WI38 (cell line): ENCODE measurements around the gene FRMD5.

Experiments
- H3K4me3 ChIP-seq: 2 replicates; pipeline ENCODE4 v1.5.1; 2011; ENCODE audit warnings: low read depth, mild to moderate bottlenecking, control low read depth, low read length
- TF ChIP-seq, protein P1 (sequence below): IDR thresholded peaks from 2 replicates; pipeline ENCODE4 v1.5.1; 2012; ENCODE audit warnings: low read depth, mild to moderate bottlenecking, control low read depth, low read length

FRMD5 gene

DNA sequence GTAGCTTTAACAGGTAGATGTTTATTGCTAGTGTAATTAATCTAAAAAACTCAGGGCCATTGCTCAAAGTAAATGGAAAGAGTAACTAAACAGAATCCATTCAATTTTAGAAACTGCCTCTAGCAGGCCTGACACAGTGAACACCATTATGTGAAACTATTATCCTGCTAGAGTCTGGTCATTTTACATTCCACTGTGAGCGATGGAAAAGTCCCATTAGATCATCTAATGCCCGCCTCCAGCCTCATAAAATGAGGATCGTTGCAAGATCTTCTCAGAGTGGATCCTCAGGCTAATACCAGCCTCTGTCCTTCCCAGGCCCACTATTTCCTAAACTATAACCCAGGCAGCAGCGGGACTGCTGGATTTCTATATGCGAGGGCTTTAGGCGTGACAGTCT is 260.6 kb downstream of the FRMD5 start:
- TF ChIP-seq, protein P1, sequence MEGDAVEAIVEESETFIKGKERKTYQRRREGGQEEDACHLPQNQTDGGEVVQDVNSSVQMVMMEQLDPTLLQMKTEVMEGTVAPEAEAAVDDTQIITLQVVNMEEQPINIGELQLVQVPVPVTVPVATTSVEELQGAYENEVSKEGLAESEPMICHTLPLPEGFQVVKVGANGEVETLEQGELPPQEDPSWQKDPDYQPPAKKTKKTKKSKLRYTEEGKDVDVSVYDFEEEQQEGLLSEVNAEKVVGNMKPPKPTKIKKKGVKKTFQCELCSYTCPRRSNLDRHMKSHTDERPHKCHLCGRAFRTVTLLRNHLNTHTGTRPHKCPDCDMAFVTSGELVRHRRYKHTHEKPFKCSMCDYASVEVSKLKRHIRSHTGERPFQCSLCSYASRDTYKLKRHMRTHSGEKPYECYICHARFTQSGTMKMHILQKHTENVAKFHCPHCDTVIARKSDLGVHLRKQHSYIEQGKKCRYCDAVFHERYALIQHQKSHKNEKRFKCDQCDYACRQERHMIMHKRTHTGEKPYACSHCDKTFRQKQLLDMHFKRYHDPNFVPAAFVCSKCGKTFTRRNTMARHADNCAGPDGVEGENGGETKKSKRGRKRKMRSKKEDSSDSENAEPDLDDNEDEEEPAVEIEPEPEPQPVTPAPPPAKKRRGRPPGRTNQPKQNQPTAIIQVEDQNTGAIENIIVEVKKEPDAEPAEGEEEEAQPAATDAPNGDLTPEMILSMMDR = no peak
- no peak overlapping the region for H3K4me3 ChIP-seq

- no peak overlapping the region for H3K4me3 ChIP-seq
- TF ChIP-seq, protein P1 = no peak
These were observed 262.2 kb downstream of the FRMD5 start for GRCh38 chr15:43932907-43933306.

GRCh38 chr15:43931790-43932435 is 263.2 kb downstream of the FRMD5 start:
- TF ChIP-seq, protein P1 = no peak
- H3K4me3 ChIP-seq = no peak overlapping the region

DNA sequence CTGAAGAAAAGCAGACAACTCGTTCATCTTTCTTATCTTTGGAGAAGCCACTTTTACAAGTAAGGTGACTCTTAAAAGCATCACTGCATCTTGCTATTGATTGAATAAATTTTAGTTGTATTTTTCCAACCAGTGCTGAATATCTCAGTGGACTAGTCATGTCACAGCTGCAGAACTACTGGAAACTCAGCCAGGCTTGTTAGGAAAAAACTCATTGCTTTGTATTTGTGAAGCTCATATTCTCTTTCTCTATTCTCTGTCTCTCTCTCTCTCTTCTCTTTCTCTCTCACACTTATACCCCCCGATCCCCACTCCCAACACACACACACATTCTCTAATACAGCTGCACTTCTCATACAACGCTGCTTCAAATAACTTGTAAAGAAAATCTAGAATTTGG is 264.0 kb downstream of the FRMD5 start:
- no peak overlapping the region for H3K4me3 ChIP-seq
- TF ChIP-seq, protein P1 = no peak

- TF ChIP-seq, protein P1 = no peak
These were observed 264.5 kb downstream of the FRMD5 start for GRCh38 chr15:43930556-43930955.

DNA sequence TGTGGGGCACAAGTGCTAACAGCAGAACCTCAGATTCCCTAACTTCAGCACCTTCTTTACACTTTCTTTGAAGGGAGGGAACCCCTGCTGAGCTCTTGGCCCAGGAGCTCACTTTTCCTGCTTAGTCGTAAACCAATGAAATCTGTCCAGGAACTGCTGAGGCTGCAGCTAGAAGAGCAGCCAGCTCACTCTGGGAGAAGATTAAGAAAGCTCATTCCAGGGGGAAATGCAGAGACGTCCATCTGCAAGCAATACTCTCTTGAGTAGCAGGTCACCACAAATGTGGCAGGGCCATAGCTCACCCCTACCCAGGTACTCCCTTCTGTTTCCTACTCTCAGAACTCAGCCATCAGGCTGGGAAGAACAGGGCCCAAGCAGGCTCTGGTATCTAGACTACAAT is 265.0 kb downstream of the FRMD5 start:
- TF ChIP-seq, protein P1 = no peak
- no peak overlapping the region for H3K4me3 ChIP-seq

More at GRCh38 chr15:43930556-43930955, 264.5 kb downstream of the FRMD5 start:
- H3K4me3 ChIP-seq = no peak overlapping the region

GRCh38 chr15:43928152-43928551 is 266.9 kb downstream of the FRMD5 start:
- no peak overlapping the region for H3K4me3 ChIP-seq
- TF ChIP-seq, protein P1 = no peak
